Measurements from ENCODE around the gene NRTN.

GRCh38 chr19:5806905-5807304, 2.0 kb downstream of the NRTN start:
- TF ChIP-seq CTCF (IDR thresholded peaks at IDR 0.05; ENCODE audit: low read depth, low read length, missing input control) (no peak), YY1 (IDR thresholded peaks at IDR 0.05) (no peak)

All from liver (tissue), 2 donors.